Measurements from ENCODE around the gene RPL10. TPM values are rescaled to one million over a fixed set of nuclear protein-coding genes. Genes with fewer than 3 reads are reported as not detected.

Gene RPL10
- total and polyA plus RNA-seq, 9 of the 15 experiments (the other 6 are each of a cell fraction or from before 2014, with no cell fraction given), result 3,774 to 7,600 (median 5,014) TPM

- no peak; the same call in none of the 2 replicates for TF ChIP-seq ZNF609 (CRISPR knock-in tag; IDR thresholded peaks at IDR 0.05; ENCODE audit: borderline replicate concordance)
- peak; percentile 44 for TF ChIP-seq ZNF316 (IDR thresholded peaks at IDR 0.05)
- peak in 1 of 2 experiments; percentile 81; a peak in 2 of 4 replicates for TF ChIP-seq ARNT (IDR thresholded peaks at IDR 0.05)
- TF ChIP-seq BMI1 (IDR thresholded peaks at IDR 0.05; ENCODE audit: low read length), result no peak
- peak; percentile 99 for TF ChIP-seq KDM5B (IDR thresholded peaks at IDR 0.05; ENCODE audit: insufficient replicate concordance, low read depth, low read length)
- no peak for TF ChIP-seq SREBF1 (IDR thresholded peaks at IDR 0.05; ENCODE audit: borderline replicate concordance, low read depth, low read length)
- no peak for TF ChIP-seq REST (IDR thresholded peaks at IDR 0.05; ENCODE audit: borderline replicate concordance)
- TF ChIP-seq REST (CRISPR knock-in tag; IDR thresholded peaks at IDR 0.05; ENCODE audit: low read depth), result 0 out of 2 replicates have a peak, but pooled peaks have one; percentile 3
- TF ChIP-seq E2F4 (CRISPR knock-in tag; IDR thresholded peaks at IDR 0.05; ENCODE audit: low read depth), result peak; percentile 14; the same call in 1 of the 2 replicates
- TF ChIP-seq EP400 (IDR thresholded peaks at IDR 0.05), result peak; percentile 95
- no peak for TF ChIP-seq SMAD3 (CRISPR knock-in tag; conservative IDR thresholded peaks at IDR 0.05)
- TF ChIP-seq ZBED1 (IDR thresholded peaks at IDR 0.05), result peak; percentile 80
- TF ChIP-seq SRSF1 (IDR thresholded peaks at IDR 0.05; ENCODE audit: low read depth, low read length), result no peak
- peak; percentile 19; the same call in 1 of the 2 replicates for TF ChIP-seq ESRRA (IDR thresholded peaks at IDR 0.05; ENCODE audit: borderline replicate concordance, low read depth)
Observed at GRCh38 chrX:154397888-154398667, at the start of gene RPL10 (continued).

All from K562 (cell line).